AG08395 (cell line): ENCODE measurements around the gene NAP1L4.
A peak's percentile ranks its signal among the peaks of the same experiment; 100 is the strongest.

Source experiments
- DNase-seq: peaks from one replicate; pipeline ENCODE4 v3.0.0; 2012; ENCODE audit warnings: mixed read lengths, low spot score

Gene NAP1L4, protein sequence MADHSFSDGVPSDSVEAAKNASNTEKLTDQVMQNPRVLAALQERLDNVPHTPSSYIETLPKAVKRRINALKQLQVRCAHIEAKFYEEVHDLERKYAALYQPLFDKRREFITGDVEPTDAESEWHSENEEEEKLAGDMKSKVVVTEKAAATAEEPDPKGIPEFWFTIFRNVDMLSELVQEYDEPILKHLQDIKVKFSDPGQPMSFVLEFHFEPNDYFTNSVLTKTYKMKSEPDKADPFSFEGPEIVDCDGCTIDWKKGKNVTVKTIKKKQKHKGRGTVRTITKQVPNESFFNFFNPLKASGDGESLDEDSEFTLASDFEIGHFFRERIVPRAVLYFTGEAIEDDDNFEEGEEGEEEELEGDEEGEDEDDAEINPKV

DNA sequence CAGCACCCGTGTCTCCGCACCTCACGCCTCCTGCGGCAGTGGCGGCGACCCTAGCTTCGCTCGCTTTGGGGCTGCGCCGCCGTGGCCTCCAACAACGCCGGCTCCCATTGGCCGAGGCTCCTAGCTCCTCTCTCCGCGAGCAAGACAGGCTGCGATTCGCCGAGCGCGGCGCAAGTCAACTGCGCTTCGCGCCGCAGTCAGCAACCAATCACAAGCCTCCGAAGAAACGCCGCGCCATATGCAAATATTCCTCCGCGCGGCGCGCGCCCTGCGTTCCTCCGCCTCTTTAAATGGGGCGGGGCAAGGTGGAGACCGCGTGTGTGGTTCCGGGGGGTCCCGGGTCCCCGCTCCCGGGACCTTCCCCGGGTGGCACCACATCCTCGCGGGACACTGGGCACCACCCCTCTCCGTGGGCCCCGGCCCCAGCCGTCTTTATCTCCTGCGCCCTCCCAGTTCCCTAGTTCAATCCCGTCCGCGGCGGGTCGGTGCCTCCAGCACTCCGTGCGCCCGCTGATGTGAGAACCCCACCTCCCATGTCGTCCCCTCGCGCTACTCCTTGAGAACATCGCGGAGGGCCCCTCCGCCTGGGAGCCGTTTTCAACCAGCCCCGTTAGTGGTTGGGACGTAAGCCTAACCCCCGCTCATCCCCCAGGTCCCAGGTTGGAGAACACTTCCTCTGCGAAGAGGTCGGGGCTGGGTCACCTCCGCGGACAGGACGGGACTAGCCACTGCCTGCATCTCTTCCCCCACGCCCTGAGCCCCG lies at the start of gene NAP1L4:
Gene NAP1L4, minus strand, starts transcription at position 96 of the 763 bp plus-strand sequence. CDS start 13,109 bp downstream, outside the sequence.
- peak; percentile 100 for DNase-seq

DNA sequence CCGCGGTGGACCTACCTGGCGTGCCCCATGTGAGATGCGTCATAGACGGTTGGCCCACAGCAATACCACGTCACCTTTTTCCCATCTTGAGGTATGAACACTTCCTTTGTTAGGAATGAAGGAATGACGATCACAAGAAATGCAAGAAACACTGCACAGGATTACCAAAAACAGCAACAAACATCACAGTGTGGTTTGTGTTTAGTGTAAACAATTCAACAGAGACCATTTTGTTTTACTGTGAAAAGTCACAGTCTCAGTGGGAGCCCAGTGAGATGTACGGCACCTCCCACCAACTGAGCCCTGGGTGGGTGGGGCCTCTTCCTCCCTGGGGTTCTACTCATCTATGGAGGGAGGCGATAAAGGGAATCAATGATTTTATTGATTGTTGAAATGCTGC lies 48.8 kb upstream of the NAP1L4 start:
- no peak for DNase-seq

DNA sequence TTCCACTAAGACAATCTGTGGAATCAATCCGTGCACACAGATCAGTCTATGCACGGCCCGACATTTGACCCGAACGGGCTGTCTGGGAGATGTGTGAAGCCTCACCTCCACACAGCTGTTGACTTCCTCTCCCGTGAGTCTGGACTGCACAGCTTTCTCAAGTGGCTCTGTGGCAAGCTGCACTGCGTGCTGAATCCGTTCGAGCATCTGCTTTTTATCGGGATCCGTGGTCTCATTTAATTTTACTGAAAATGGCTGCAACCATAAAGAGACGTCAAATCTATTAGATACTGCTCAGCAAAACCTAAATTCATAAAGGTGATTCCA lies 45.8 kb upstream of the NAP1L4 start:
- no peak for DNase-seq

DNA sequence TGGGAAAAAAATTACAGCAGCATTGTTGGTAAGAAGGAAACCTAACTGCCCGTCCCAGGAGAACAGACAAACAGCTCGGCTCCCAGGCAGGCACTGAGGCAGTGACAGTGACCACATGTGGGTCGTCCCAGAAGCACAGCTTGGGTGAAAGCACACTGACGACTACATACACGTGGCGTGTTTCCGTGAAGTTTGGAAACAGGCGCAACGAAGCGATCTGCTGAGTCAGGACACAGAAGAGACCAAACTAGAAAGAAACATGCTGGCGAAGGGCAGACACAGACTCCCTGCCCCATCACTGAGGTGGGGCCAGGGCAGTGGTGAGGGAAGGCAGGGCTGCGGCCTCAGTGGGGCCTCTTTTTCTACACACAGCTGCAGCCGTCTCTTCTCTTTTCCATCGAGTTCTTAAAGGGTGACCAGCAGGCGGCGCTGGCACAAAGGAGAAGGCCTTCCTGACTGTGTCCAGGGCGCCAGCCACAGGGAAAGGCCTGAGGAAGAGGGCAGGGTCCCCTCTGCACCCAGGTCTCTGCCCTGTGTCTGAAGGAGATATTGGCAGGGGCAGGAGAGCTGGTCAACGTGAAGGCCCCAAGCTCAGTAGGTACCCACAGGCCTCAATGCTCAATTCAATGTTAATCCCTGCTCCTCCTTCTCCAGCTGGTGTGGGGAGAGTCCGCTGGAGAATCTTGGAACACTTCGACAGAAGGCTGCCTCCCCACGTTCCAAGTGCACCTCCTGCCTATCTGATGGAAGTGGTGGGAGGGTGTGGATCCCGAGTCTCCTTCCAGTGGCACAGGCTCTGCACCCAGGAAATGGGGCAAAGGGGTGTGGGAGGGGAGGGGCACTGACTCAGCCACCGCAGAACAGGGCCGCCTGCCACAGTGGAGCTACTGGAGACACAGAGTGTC lies 45.2 kb upstream of the NAP1L4 start:
- DNase-seq = peak; percentile 75

DNA sequence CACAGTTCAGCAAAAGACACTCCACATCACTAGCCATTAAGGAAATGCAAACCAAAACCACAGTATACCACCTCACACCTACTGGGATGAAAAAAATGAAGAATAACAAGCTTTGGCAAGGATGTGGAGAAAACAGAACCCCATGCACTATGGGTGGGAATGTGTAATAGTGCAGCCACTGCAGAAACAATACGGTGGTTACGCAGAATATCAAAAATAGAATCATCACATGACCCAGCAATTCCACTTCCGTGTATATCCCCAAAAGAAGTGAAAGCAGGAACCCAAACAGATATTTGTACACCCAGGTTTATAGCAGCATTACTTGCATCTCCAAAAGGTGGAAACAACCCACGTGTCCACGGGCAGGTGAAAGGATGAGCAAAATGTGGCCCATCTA lies 44.3 kb upstream of the NAP1L4 start:
- DNase-seq = no peak

DNA sequence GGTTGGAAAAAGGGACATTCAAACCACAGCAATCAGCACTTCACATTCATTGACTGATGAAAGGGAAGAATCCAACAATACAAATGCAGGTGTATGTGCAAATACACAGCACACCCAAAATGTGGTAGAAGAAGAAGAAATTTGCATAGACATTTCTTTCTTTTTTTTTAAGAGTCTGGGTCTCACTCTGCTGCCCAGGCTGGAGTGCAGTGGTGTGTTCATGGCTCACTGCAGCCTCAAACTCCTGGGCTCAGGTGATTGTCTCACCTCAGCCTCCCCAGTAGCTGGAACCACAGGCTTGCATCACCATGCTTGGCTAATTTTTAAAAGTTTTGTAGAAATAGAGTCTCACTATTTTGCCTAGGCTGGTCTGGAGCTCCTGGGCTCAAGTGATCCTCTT lies 43.2 kb upstream of the NAP1L4 start:
- DNase-seq = no peak

DNA sequence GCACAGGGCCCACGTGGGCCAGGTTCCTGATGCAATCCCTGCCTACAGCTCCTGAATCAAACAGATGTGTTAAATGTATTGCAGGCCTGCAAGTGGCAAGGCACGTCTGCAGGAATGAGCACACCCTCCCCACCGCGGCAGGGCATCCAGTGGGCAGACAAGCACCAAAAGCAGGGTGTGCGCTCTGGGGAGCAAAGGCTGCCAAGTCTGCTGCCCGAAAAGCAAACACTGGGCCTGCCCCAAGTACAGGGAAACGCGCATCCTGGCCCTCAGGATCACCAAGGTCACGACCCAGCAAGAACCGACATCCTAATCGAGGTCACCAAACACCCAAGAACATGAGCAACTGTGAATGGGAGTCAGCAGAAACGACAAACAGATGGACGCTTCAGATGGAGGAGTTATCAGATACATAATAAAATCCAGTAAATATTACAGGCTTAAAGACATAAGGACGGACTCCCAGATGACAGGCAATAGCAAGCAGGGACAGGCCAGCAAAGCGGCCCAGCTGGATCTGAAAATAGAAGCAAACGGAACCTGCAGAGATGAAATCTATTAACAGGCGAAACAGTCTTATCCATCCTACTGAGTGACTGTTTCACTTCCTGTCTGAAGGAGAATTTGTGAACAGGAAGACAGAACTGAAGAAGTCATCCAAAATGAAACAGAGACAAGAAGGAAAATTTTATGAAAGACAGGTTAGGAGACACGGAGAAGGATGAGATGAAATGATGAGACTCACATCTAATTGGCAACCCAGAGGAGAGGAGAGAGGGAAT lies 38.4 kb upstream of the NAP1L4 start:
- no peak for DNase-seq

DNA sequence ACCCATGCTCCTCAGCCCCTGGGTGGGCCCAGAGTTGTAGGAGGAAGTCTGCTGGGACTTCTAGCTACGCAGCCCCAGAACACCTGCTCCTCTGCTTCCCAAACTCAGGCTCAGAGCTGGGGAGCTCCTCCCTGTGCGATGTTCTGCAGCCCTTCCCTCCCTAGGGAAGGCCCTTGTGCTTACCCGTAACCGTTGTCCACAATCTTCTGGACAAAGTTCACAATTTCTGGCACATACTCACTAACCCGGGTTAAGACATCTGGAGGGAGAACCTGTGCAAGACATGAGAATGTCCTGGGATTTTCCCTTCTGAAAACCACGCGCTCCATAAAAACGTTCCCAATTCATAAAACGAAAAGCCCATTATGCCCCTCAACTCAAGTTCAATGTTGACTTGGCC lies 36.7 kb upstream of the NAP1L4 start:
- DNase-seq = no peak

DNA sequence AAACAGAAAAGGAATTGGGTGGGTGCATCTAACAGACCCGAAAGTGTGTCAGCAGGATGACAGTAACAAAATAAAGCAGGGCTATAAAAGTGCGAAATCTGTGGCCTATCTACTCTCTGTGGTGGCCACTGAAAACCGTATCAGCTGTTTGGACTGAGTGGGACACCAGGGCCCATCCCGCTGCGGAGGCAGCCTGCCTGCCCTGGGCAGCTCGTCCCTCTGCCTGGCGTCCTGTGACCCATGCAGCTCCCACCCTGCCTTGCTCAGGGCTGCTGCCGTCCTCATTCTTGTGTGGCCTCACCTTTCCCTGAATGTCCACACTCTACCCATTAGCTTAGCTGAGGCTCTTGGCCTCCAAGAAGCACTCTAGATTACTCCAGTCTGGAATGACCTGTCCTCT lies 34.7 kb upstream of the NAP1L4 start:
- no peak for DNase-seq

DNA sequence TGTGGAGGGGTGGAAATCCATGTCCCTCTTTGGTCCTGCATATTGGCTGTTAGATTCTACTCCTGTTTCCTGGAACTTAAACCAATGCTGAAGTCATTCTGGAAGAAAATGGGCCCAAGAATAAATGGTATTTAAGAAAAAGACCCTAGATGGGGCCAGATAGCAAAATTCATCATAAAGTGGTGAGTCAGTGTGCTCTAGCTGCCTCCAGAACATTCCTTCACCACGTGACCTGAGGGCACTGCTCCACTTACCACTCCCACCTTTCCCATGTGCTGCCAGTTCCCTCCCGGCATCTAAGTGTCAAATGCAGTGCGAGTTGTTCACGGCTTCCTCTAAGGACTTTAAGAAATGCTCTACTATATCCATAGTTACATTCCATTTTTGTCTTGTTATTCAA lies 30.9 kb upstream of the NAP1L4 start:
- peak; percentile 78 for DNase-seq

DNA sequence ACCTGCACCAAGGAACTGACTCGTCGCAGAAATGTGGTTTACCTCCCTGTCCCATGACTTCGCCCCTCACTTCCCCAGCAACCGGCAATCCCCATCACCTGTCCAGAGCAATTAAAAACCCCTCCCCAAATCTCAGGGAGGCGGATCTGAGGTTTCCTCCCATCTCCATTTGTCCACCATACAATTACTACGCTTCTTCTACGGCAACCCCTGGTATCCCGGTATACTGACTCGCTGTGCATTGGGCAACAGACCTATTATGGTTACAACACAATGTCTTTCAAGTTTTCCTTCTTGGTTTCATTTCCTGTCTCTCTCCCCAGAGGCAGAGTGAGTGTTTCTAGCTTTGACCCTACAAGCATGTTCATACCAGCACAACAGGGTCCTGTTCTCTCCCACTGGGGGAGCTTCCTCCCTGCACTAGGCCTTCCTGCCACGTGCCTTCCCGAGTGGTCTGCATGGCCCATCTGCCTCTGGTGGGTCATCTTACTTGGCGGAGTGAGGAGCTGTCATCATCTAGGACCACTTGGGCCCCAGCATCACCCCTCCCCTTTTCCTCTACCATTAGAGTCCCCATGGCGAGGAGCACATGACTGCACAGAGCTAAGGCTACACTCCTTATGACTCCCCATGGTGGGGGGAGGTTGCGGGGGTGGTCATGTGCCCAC lies 30.3 kb upstream of the NAP1L4 start:
- peak; percentile 52 for DNase-seq

DNA sequence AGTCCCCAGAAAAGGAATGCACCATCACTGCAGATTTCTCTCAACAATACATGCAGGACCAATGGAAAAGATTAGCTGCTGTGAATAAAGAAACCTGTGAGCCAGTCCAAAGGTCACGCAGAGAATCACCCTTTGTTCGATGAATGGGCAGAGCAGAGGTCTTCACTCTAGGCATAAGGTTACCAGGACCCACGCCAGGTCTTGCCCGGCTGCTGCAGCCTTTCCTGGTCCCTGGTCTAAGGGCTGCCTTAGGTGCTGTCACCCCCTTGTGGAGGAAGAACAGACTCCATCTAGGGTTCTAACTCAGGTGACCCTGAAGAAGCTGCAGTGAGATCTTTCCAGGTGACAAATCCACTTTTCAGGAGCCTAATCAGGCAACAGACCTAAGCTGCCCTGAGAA lies 29.0 kb upstream of the NAP1L4 start:
- no peak for DNase-seq

DNA sequence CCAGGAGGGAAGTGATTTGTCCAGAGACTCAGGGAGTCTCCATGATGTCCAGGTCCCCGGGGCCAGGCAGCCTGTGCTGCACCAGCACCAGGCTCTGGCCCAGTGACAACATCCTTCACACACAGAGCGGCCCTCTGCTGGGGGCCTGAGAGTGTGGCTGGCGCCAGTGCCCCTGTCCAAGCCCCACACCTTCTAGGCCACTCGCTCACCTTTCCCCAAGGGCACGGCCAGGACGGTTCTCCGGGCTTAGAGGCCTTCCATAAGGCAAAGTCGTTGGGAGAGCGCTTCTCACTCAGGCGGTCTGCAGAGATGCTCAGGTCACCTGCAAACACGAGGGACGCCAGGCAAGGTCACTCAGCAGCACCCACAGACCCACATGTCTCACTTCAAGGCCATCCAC lies 27.9 kb upstream of the NAP1L4 start:
- no peak for DNase-seq

DNA sequence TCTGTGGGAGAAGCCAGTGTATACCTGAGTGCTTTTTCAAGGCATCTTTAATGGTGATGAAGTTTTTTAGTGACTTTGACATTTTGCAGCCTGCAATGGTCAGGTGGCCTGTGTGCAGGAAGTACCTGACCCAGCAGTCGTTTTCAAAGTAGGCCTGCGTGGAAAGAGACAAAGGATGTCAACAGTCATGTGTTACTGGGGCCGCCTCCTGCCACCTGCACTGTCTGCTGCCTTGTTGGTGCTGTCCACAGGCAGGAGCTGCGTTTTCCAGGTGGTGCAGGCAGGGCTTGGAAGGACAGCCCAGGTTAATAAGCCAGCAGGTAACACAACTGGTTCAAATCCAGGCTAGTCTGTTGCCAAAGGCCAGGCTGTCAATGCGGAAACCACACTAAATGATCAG lies 26.5 kb upstream of the NAP1L4 start:
- no peak for DNase-seq

DNA sequence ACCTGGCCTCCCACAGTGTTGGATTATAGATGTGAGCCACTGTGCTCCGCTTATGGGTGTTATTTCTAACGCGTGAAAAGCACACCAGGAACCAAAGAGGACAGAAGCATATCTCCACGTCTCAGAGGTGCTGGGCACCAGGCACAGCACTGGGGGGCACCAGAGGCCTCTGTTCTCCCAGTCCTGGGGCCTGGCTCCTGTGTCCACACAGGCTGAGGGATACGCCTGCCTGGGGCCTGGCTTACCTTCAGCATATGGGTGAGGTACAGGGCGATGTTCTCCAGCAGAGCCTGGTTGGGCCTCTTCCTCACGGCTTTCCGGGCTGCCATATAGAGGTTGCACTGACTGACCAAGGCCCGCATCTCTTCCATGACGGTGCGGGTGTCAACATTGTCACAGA lies 24.7 kb upstream of the NAP1L4 start:
- no peak for DNase-seq

DNA sequence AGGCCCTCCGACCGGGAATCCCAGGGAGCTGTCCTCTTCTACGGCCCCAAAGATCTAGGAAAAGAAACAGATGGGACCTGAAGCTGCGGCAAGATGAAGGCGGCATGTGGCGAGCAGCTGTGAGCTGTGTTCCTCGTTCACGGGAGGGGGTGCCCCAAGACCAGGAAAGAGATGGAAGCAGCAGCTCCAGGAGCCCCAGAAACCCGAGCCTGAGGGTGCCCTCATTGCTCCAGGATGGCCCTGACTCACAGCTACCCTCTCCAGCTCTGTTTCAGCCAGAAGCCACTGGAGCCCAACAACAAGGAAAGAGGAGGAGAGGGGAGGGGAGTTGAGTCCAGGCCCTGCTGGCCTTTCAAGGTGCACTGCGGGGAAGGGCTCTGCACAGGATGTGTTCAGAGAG lies 23.7 kb upstream of the NAP1L4 start:
- peak; percentile 27 for DNase-seq

DNA sequence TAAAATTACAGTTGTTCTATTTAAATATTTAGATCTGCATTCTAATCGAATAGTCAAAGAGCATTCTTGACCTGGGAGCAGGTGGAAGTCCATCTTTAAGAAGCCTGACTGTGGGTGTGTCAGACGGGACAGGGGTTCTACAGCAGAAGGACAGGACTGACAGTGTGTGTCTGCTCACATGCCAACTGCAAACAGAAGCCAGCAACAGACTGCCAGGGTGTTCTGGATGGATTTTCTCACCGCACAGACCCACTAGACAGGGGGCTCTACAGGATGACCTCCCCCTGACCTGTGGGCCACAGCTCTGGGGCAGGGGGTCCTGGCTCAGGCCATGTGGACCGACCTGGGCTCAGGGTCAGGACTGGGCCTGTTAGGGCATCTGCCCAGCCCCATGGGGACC lies 22.8 kb upstream of the NAP1L4 start:
- DNase-seq = no peak

DNA sequence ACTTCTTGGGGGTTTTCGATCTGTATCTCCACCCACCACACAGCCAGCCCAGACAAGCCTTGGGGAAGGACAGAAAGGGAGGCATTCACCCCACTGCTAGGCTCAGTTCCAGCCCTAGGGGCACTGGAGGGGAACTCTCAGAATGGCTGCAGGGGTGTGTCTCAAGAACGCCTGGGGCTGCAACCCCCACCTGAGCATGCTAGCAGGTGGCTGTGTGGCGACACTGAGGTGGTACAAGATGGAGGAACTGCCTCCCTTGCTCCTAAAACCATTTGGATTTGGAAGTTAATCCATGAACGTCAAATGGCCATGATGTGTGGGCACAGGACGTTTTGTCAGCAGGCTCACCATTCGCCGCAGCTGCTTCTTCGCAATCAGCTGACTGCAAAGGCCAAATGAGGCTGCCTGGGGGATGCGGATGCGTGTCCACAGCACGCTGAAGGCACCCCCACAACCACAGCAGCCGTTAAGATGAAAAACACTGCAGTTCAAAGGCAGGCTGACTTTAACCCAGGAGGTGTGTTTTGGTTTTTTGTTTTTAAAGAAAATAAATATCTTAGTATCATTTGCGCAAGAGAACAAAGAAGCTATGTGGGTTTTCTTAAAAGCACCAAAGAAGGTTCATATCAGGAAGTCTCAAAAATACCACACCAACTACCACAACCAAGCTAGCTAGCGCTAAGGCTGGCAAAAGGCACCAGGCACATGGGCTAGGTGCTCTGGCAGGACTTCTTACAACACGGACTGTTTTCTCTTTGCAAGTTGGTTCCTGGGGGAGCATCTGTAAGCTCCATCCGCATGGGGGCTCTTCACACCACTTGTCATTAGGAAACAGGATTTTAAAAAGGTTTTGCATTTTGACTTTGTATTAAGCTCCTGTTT lies 22.2 kb upstream of the NAP1L4 start:
- no peak for DNase-seq

DNA sequence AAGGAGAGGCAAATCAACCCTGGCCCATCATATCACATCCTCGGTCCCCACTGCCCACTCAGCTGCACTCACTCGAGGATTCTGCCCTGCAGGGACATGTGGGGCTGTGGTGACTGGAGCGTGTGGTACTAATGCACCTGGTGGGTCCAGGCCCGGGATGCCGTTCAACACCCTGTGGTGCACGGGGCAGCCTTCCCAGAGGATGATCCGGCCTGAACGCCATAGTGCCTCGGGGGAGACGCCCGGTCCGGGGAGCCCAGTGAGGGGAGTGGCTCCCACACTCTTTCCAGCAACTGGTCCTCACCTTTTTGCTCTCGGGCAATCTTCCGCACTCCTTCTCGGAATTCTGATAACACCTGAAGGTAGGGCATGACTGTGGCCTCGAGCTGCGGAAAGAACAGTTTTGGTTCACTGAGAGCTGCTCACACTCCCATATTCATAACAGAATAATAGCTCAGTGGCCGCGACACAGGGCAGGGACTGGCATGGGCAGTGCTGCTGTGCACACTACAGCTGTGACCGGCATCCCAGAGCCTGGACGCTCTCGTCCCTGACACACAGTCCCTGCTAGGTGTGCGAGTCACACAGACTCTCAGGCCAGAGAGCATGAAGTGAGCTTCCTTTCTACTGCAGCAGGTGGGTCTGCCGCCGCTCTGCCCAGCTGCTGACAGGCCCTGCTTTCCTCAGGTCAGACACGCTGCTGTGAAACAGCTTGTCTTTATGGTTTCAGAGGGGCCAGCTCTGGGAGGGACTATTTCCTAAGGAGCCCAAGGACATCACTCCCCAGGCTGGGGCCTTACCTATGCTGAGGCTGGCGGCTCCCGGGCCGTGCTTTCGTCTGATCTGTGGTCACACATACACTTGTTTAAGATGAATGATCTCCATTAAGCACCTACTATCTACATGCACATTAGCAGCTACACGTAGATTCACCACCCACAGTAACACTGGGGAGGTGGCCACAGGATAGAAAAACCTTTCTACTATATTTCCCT lies 20.1 kb upstream of the NAP1L4 start:
- DNase-seq = no peak
